IMR-90 (cell line): ENCODE results near the gene CCDC102B.

Experiments
- BHLHE40 ChIP-seq: fragments of 150-350 bp; IDR thresholded peaks from 2 replicates; pipeline ENCODE4 v1.6.1; 2016; ENCODE audit warnings: mild to moderate bottlenecking, low read depth, low read length
- MAZ ChIP-seq: IDR thresholded peaks from 2 replicates; pipeline ENCODE4 v1.6.1; 2012; ENCODE audit warnings: low read depth, mild to moderate bottlenecking, low read length, improper control_type of control experiment, moderate library complexity, borderline replicate concordance
- POLR2A ChIP-seq: IDR thresholded peaks from 2 replicates; pipeline ENCODE4 v1.6.1; 2012; ENCODE audit warnings: mild to moderate bottlenecking, low read depth, low read length
- SMC3 ChIP-seq: fragments of 150-350 bp; IDR thresholded peaks from 2 replicates; pipeline ENCODE4 v1.6.1; 2016; ENCODE audit warnings: low read depth, mild to moderate bottlenecking, antibody characterized with exemption, low read length, moderate library complexity
- TF ChIP-seq, protein P1 (sequence below): conservative IDR thresholded peaks from 2 replicates; pipeline ENCODE4 v1.5.1; 2012; ENCODE audit warnings: mild to moderate bottlenecking, low read depth, low read length, improper control_type of control experiment

DNA sequence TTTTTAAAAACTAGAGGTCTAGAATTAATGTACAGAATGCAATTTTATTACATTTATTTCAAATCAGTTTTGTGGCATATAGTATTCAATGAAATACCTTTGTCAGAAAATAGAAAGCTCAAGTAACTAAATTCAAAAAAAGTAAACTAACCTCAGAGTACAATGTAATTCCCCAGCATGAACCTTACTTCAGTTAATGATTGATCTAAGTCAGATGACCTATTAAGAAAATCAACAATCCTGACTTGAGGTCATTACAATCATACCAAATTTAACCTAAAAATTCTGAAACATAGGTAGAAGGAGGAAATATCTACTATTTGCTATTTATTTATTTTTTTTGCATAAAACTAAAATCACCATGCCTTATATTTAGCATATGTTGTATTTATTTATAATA lies 142.9 kb downstream of the CCDC102B start:
- TF ChIP-seq, protein P1, sequence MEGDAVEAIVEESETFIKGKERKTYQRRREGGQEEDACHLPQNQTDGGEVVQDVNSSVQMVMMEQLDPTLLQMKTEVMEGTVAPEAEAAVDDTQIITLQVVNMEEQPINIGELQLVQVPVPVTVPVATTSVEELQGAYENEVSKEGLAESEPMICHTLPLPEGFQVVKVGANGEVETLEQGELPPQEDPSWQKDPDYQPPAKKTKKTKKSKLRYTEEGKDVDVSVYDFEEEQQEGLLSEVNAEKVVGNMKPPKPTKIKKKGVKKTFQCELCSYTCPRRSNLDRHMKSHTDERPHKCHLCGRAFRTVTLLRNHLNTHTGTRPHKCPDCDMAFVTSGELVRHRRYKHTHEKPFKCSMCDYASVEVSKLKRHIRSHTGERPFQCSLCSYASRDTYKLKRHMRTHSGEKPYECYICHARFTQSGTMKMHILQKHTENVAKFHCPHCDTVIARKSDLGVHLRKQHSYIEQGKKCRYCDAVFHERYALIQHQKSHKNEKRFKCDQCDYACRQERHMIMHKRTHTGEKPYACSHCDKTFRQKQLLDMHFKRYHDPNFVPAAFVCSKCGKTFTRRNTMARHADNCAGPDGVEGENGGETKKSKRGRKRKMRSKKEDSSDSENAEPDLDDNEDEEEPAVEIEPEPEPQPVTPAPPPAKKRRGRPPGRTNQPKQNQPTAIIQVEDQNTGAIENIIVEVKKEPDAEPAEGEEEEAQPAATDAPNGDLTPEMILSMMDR = no peak
- TF ChIP-seq BHLHE40 (no peak), MAZ (no peak), POLR2A (no peak), SMC3 (no peak)
